Raji (cell line): ENCODE data around the gene BEST4.
A peak's percentile ranks its signal among the peaks of the same experiment; 100 is the strongest.

ENCODE experiments used
- POLR2A ChIP-seq: IDR thresholded peaks from 2 replicates; pipeline ENCODE4 v1.6.1; 2011; ENCODE audit warnings: low read depth, low read length, control low read depth; ENCODE audit not compliant: insufficient read depth

BEST4 gene

GRCh38 chr1:44807364-44808062, 19.5 kb upstream of the BEST4 start:
- no peak for TF ChIP-seq POLR2A

GRCh38 chr1:44806704-44807363, 18.9 kb upstream of the BEST4 start, which contains the start of gene DYNLT4:
TSS of gene DYNLT4 (minus strand) at chr1:44807351. CDS start at chr1:44806668, 683 bp downstream.
- no peak for TF ChIP-seq POLR2A

GRCh38 chr1:44806025-44806703, 18.2 kb upstream of the BEST4 start:
- no peak for TF ChIP-seq POLR2A

GRCh38 chr1:44805311-44806024, 17.5 kb upstream of the BEST4 start:
- no peak for TF ChIP-seq POLR2A

- TF ChIP-seq POLR2A, result no peak
Measured at GRCh38 chr1:44803312-44804095, 15.5 kb upstream of the BEST4 start.

- TF ChIP-seq POLR2A, result no peak
Measured at GRCh38 chr1:44803062-44803311, 15.0 kb upstream of the BEST4 start.

GRCh38 chr1:44802306-44803061, 14.5 kb upstream of the BEST4 start:
- TF ChIP-seq POLR2A, result no peak

- no peak for TF ChIP-seq POLR2A
Measured at GRCh38 chr1:44801491-44802305, 13.7 kb upstream of the BEST4 start.

GRCh38 chr1:44799770-44800584, 12.0 kb upstream of the BEST4 start, which contains the start of gene PLK3:
TSS of gene PLK3 (plus strand) at chr1:44800377. CDS start at chr1:44800464, 87 bp downstream.
- TF ChIP-seq POLR2A, result peak; percentile 96

- no peak for TF ChIP-seq POLR2A
Measured at GRCh38 chr1:44798481-44799365, 10.8 kb upstream of the BEST4 start.

GRCh38 chr1:44792736-44793502, 4.9 kb upstream of the BEST4 start:
- TF ChIP-seq POLR2A, result no peak
